ELR (cell line): ENCODE results near the gene ASCL2.
"Not testable (repeated sequence)": the region's sequence is repeated elsewhere in the genome, so short reads cannot be mapped to it uniquely, and the experiment has no call there.

ENCODE experiments used
- DNase-seq: peaks from one replicate; pipeline ENCODE4 v3.0.0-alpha.2; 2015; ENCODE audit warnings: low read depth

ASCL2 gene

DNA sequence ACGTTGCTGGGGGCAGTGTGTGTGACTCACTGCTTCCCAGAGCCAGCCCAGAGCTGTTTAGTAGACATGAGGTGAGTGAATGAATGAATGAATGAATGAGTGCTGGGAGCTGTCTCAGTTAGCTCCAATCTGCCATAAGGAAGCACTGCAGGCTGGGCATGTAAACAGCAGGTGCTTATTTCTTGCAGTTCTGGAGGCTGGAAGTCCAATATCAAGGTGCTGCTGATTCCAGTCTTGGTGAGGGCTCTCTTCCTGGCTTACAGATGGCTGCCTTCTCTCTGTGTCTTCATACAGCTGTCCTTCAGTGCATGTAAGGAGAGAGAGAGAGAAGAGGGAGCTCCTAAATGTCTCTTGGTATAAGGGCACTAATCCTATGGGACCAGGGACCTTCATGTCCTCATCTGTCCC lies 27.2 kb upstream of the ASCL2 start:
- no peak for DNase-seq

DNA sequence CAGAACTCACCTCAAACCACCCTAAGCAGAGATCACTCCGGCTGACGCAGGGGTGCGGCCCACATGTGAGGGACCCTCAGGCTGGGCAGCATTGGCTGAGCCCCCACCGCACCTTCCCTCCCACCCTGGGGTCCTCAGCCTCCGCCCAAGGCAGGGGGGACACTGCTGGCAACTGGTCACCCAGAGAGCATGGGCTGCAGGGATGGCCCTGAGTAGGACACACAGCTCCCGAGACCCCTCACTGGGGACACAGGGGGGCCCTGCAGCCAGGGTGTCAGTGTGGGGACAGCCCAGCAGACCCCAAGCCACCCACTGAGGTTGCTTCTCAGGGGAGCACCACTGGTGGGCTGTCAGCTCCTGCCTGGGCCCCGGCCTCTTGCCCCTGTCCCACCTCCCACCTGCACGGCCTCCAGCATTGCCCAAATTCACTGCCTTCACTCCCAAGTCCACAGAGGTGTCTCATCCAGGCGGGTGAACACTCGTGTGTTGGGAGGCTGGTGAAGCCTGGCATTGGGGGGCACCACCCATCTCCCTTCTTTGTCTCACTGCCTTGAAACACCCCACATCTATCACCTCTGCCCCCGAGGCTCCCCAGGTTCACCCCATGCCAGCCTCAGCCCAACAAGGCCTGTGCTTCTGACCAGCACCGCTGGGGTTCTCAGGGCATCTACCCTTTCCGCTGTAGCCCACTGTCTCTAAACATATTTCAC lies 26.7 kb upstream of the ASCL2 start:
- DNase-seq, result no peak

GRCh38 chr11:2295971-2296912 lies 25.9 kb upstream of the ASCL2 start:
- DNase-seq, result no peak

DNA sequence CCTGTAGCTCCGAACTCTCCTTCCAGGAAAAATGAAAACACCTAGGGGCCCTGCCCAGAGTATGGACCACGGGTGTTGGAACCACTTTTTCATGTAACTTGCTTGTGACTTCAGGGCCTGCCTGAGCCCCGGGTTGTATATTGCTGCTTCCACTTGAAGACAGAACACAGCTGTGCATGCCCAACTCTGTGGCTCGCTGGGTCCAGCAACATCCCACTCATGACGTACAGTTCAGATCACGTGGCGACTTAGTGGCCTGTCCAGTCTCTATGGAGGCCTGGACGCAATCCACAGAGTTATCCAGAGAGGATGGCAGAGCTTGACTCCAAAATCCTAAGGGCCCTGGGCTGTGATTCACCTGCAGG lies 24.5 kb upstream of the ASCL2 start:
- no peak for DNase-seq

GRCh38 chr11:2293984-2294925 lies 23.9 kb upstream of the ASCL2 start:
- DNase-seq, result no peak

DNA sequence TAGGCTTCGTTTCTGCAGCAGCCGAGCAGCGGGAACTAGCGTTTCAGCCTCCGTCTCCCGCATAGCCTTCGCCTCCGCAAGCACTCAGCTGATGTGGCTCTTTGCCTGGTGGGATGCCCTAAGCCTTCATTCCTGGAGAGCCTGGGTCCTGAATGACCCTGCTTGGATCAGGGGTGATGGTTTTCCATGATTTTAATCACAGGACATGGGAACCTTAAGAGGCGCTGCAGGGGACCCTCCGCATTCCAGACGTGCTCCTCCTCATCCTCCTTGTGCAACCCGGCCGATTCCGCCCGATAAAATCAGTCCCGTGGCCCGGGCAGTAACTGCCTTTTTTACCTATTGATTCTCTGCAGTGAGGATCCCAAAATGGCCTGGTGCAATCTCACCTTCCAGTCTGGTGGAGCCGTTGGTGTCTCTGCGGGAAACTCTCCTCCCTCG lies 23.2 kb upstream of the ASCL2 start:
- no peak for DNase-seq

- no peak for DNase-seq
Measured at GRCh38 chr11:2290351-2290841, 20.0 kb upstream of the ASCL2 start.

- no peak for DNase-seq
Measured at GRCh38 chr11:2289859-2290258, 19.5 kb upstream of the ASCL2 start.

DNA sequence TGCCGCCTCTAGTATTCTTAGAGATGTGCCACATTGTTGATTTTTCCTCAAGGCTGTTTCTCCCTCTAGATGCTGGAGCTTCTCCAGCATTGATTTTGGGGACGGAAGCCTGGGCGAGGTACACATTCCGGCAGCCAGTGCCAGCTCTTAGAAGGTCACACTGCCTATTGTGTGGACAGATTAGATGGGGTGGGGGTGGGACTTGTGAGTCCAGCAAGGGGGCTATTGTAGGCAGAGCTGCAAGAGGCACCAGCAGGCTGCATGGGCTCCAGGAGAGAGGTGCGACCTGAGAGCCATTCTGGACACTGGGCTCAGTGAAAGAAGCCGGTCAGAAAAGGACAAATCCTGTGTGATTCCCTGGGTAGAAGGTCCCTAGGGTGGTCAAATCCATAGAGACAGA lies 19.0 kb upstream of the ASCL2 start:
- DNase-seq, result no peak

DNA sequence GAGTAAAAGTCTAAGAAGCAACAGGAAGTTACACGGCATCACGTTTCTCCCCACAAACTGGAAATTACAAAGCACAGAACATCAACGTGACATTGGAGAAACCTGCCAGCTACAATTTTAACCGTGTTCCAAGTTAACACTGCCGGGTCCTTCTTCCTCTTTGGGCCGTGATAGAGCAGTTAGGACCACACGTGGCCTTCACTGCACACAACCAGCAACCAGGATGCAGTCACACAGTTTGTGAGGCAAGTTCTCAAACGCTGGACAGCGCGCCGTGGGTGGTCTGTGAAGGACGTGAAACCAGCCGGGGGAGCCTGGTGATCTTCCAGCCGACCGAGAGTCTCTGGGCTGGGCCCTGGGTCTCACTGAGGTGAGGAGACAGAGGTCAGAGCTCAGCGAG lies 16.7 kb upstream of the ASCL2 start:
- no peak for DNase-seq

DNA sequence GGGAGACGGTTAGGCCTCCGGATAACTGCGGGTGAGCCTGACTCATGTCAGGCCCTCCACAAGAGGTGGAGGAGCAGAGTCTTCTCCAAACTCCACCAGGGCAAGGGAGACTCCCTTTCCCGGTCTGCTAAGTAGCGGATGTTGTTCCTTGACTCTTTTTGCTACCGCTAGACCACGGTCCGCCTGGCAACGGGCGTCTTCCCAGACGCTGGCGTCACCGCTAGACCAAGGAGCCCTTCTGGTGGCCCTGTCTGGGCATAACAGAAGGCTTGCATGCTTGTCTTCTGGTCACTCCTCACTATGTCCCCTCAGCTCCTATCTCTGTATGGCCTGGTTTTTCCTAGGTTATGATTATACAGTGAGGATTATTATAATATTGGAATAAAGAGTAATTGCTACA lies 16.0 kb upstream of the ASCL2 start:
- DNase-seq, result not testable (repeated sequence)

DNA sequence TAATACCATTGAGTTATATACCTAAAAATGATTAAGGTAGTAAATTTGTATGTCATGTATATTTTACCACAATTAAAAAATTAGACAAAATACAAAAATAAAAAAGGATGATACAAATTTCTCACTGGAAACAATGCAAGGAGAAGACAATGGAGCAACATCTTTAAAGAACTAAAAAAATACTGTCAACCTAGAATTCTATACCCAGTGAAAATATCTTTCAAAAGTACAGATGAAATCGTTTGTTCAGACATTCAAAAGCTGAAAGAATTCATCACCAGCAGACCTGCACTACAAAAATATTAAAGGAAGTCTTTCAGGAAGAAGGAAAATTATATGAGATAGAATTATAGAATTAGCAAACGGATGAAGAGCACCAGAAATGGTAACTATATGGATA lies 9.8 kb upstream of the ASCL2 start:
- DNase-seq, result no peak

GRCh38 chr11:2277933-2278523 lies 7.6 kb upstream of the ASCL2 start:
- DNase-seq, result no peak

DNA sequence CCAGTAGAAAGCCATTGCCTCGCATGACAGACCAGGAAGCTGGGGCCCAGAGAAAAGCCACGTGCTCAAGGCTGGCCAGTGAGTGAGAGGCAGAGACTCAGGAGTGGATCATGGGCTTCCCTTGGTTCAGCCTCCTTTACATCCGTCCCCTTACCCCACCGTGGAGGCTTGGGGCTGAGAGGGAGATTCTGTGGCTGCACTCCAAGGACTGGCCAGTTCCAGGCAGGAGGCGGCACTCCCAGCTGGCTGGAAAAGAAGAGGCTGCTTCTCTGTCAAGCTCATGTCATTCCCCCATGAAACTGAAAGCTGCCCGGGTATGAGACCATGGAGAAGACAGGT lies 6.6 kb upstream of the ASCL2 start:
- DNase-seq, result peak; percentile 10

GRCh38 chr11:2276280-2277007 lies 6.1 kb upstream of the ASCL2 start:
- DNase-seq, result no peak

DNA sequence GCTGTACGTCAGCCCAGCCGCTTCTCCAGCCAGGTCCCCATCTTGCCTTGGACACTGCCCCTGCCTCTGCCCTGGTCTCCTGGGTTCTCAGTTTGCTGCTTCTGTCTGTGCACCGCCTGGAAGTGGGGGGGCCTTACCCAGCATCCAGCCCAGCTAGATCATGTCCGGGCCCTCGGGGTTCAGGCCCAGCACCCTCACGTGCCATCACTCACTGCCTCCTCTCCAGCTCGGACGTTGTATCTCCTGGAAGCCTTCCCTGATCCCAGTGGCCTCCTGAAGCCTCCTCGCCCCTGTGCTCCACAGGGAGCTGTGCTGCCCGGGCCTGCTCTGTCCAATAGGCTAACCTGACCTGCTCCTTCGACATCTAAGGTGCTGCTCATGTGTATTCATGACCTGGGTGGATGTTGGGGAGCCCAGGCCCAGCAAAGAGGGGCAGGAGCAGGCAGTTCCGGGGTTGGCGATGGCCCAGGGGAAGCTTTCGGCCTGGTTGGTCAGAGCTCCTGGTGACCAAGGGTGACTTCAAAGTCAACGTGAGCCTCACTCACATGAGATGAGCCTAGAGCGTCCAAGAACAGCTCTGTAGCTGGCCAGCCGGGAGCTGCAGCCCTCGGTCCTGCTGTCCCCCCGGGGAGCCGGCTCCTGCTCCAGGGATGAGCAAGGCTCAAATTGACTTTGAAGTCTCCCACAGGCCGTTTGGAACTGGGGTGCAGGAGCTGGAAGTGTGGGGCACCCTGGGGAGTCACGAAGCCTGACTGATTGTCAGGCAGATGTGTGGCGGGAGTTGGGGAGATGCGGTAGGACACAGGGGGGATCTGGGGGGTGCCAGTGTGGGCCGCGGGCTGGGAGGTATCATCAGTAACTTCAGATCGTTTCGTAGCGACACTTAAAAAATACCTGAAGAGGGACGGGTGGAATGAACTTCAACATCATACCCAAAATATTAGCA lies 5.2 kb upstream of the ASCL2 start:
- DNase-seq, result no peak

DNA sequence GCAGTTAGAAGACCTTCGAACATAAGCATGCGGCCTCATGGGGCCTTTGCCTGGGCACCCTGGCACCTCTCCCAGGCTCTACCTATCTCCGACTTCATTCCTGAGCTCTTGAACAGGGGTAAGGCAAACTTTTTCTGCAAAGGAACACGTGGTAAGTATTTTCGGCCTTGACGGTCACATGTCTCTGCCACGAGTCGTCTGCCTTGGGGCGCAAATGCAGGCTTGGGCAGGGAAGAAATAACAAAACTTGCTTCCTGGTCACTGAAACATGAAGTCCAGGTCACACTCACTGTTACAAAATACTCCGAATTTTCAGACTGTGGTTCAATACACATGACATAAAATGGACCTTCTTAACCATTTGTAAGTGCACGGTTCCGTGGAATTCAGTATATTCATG lies 3.4 kb upstream of the ASCL2 start:
- no peak for DNase-seq

GRCh38 chr11:2273311-2273710 lies 2.9 kb upstream of the ASCL2 start:
- DNase-seq, result no peak

GRCh38 chr11:2272946-2273280 lies 2.5 kb upstream of the ASCL2 start:
- DNase-seq, result no peak
